Panc1 (cell line): ENCODE measurements around the gene SLC16A11. TPM values are rescaled to one million over a fixed set of nuclear protein-coding genes. Genes with fewer than 3 reads are reported as not detected.

Experiments used
- ATAC-seq: fragments of 200-7000 bp; cut with Tn5 transposase; 2 replicates; pipeline ENCODE4 v1.9.1; 2020; ENCODE audit warnings: mild to moderate bottlenecking, moderate library complexity
- BruUV-seq: library from RNA; stranded (reverse); fragments of 400-500 nt; replicated peaks from 2 replicates; lab custom pipeline; 2021; lab: Mats Ljungman, UMichigan
- CTCF ChIA-PET: fragments of 300-600 bp; sonication (Branson Sonifier 250); formaldehyde crosslinking; loops from one replicate; lab custom pipeline; 2022; ENCODE audit warnings: antibody characterized with exemption; lab: Charles Lee
- POLR2A ChIA-PET: fragments of 300-600 bp; sonication (Branson Sonifier 250); formaldehyde crosslinking; loops from one replicate; lab custom pipeline; 2022; ENCODE audit warnings: antibody characterized with exemption; lab: Charles Lee
- DNase-seq: peaks from one replicate; pipeline ENCODE4 v3.0.0-alpha.2; 2010; ENCODE audit warnings: low read depth, low spot score
- H3K27ac ChIP-seq: 2 replicates; pipeline ENCODE4 v1.5.1; 2011; ENCODE audit warnings: mild to moderate bottlenecking, low read length, inconsistent platforms
- H3K27me3 ChIP-seq: fragments of 200-500 bp; sonication (Bioruptor generic); 2 replicates; pipeline ENCODE4 v1.6.0; 2014; ENCODE audit warnings: low read length, inconsistent platforms; ENCODE audit not compliant: control insufficient read depth, insufficient read depth
- H3K36me3 ChIP-seq: fragments of 200-500 bp; sonication (Bioruptor generic); 2 replicates; pipeline ENCODE4 v1.5.1; 2014; ENCODE audit warnings: inconsistent platforms, mild to moderate bottlenecking, low read length, moderate library complexity; ENCODE audit not compliant: control insufficient read depth, insufficient read depth
- H3K4me1 ChIP-seq: 2 replicates; pipeline ENCODE4 v1.5.1; 2011; ENCODE audit warnings: inconsistent platforms, mild to moderate bottlenecking, low read length, moderate library complexity; ENCODE audit not compliant: control insufficient read depth, insufficient read depth
- H3K4me3 ChIP-seq, 2 experiments: 2 replicates each; pipeline ENCODE4 v1.5.1; 2011 to 2012; ENCODE audit warnings: low read depth in 2 of 2, low read length in 2 of 2, mild to moderate bottlenecking in 2 of 2, inconsistent platforms in 1 of 2, moderate library complexity in 1 of 2
- H3K9me3 ChIP-seq: fragments of 200-500 bp; sonication (Bioruptor generic); 2 replicates; pipeline ENCODE4 v1.5.1; 2014; ENCODE audit warnings: low read depth, mild to moderate bottlenecking, inconsistent platforms, low read length, moderate library complexity; ENCODE audit not compliant: control insufficient read depth, insufficient read depth
- POLR2AphosphoS5 ChIP-seq: IDR thresholded peaks from 2 replicates; pipeline ENCODE4 v1.6.1; 2012; ENCODE audit warnings: mild to moderate bottlenecking, low read depth, low read length, moderate library complexity
- SIN3A ChIP-seq: IDR thresholded peaks from 2 replicates; pipeline ENCODE4 v1.6.1; 2012; ENCODE audit warnings: low read depth, mild to moderate bottlenecking, low read length, moderate library complexity, borderline replicate concordance; ENCODE audit not compliant: insufficient read depth
- TCF7L2 ChIP-seq: IDR thresholded peaks from 2 replicates; pipeline ENCODE4 v1.6.1; 2011; ENCODE audit warnings: mild to moderate bottlenecking, low read depth, low read length, inconsistent platforms
- in situ Hi-C: cut with HindIII; loops from 2 replicates; pipeline ENCODE4 v1.10.0; 2016; ENCODE audit warnings: low sequenced_read_pairs, low pct_unique_long_range_greater_than_20kb
- intact Hi-C: fragments of 100-400 bp; cut with micrococcal nuclease; formaldehyde crosslinking; loops from one replicate; pipeline ENCODE4 v1.10.0; 2022; ENCODE audit not compliant: unreplicated experiment
- total RNA-seq: library from RNA; stranded (reverse); gene quantifications from one replicate; pipeline ENCODE4 v1.2.1, GENCODE V29; 2021; ENCODE audit not compliant: unreplicated experiment
- TF ChIP-seq, protein P1 (sequence below), 2 experiments: IDR thresholded peaks; 2 replicates each; pipeline ENCODE4 v1.6.1; 2011 to 2012; ENCODE audit warnings: low read depth in 2 of 2, control low read depth in 1 of 2, low read length in 1 of 2, mild to moderate bottlenecking in 1 of 2, moderate library complexity in 1 of 2; ENCODE audit not compliant: insufficient read depth in 1 of 2
- TF ChIP-seq, protein P2 (sequence below): fragments of 450-650 bp; IDR thresholded peaks from 2 replicates; pipeline ENCODE4 v1.5.1; 2017; ENCODE audit warnings: mild to moderate bottlenecking

The SLC16A11 gene
- total RNA-seq, 1 experiment from 2014 or later, result not detected

DNA sequence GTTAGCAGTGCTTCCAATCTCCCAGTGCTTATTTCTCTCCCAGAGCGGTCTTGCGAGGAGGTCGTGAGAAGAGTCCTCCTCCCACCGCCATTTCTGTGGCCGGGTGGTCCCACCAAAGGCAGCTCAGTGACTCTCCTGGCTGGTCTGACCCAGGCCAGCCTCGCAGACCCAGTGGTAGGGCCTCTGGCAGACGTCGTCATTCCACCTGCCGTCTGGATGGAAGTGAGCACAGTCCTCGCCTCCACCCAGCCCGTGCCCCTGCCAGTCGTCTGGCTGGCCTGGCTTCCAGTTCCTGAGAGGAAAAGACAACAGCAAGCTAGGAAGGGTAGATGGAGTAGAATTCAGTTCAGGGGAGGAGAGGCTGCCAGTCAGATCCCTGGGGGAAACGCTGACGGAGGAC, 31.0 kb upstream of the SLC16A11 start:
- no TSS peak for BruUV-seq
- intact Hi-C loops, result no loop called here
- Histone ChIP-seq H3K27ac (no peak overlapping the region), H3K9me3 (no peaks in the 10 kb centered on the region), H3K27me3 (no peaks in the 10 kb centered on the region), H3K36me3 (no peaks in the 10 kb centered on the region), H3K4me3 (no peak overlapping the region), H3K4me1 (no peaks in the 10 kb centered on the region)
- DNase-seq (no peak), ATAC-seq (no peak)
- POLR2A ChIA-PET, result no interaction called here
- TF ChIP-seq SIN3A (no peak), POLR2AphosphoS5 (no peak), TCF7L2 (no peak)
- TF ChIP-seq, protein P1, sequence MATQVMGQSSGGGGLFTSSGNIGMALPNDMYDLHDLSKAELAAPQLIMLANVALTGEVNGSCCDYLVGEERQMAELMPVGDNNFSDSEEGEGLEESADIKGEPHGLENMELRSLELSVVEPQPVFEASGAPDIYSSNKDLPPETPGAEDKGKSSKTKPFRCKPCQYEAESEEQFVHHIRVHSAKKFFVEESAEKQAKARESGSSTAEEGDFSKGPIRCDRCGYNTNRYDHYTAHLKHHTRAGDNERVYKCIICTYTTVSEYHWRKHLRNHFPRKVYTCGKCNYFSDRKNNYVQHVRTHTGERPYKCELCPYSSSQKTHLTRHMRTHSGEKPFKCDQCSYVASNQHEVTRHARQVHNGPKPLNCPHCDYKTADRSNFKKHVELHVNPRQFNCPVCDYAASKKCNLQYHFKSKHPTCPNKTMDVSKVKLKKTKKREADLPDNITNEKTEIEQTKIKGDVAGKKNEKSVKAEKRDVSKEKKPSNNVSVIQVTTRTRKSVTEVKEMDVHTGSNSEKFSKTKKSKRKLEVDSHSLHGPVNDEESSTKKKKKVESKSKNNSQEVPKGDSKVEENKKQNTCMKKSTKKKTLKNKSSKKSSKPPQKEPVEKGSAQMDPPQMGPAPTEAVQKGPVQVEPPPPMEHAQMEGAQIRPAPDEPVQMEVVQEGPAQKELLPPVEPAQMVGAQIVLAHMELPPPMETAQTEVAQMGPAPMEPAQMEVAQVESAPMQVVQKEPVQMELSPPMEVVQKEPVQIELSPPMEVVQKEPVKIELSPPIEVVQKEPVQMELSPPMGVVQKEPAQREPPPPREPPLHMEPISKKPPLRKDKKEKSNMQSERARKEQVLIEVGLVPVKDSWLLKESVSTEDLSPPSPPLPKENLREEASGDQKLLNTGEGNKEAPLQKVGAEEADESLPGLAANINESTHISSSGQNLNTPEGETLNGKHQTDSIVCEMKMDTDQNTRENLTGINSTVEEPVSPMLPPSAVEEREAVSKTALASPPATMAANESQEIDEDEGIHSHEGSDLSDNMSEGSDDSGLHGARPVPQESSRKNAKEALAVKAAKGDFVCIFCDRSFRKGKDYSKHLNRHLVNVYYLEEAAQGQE (IDR thresholded peaks at IDR 0.05; ENCODE audit: insufficient read depth in 1 of 2, low read depth in 2 of 2, low read length in 1 of 2), result no peak
- TF ChIP-seq, protein P2, sequence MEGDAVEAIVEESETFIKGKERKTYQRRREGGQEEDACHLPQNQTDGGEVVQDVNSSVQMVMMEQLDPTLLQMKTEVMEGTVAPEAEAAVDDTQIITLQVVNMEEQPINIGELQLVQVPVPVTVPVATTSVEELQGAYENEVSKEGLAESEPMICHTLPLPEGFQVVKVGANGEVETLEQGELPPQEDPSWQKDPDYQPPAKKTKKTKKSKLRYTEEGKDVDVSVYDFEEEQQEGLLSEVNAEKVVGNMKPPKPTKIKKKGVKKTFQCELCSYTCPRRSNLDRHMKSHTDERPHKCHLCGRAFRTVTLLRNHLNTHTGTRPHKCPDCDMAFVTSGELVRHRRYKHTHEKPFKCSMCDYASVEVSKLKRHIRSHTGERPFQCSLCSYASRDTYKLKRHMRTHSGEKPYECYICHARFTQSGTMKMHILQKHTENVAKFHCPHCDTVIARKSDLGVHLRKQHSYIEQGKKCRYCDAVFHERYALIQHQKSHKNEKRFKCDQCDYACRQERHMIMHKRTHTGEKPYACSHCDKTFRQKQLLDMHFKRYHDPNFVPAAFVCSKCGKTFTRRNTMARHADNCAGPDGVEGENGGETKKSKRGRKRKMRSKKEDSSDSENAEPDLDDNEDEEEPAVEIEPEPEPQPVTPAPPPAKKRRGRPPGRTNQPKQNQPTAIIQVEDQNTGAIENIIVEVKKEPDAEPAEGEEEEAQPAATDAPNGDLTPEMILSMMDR, result no peak
- CTCF ChIA-PET, result interaction anchor here (0.5 kb wide), 1 partner anchor 68 kb away, joined by 3 read pairs; no protein-coding TSS in a partner anchor
- in situ Hi-C loops, result no loop called here

DNA sequence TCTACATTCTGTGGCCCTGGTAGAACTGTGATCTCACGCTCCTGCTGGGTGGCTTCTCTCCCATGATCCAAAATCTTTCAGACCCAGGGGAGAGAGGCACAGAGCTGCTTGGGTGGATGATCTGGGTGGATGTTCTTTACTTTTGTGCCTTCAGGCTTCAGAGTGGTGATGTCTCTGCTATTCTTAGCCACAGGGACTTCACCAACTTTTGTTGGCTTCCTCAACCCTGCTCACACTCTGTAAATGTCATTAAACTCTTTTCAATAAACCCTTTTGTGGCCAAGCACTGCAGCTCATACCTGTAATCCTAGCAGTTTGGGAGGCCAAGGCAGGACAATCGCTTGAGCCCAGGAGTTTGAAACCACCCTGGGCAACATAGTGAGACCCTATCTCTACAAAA, 28.5 kb upstream of the SLC16A11 start:
- CTCF ChIA-PET, result interaction anchor here (0.5 kb wide), 1 partner anchor 129 kb away, joined by 3 read pairs; no protein-coding TSS in a partner anchor
- BruUV-seq, result no TSS peak

More for the DNA sequence above, 28.5 kb upstream of the SLC16A11 start:
- ATAC-seq (no peak), DNase-seq (no peak)
- in situ Hi-C loops, result no loop called here
- H3K27ac ChIP-seq, result no peak overlapping the region
- H3K27me3 ChIP-seq, result no peaks in the 10 kb centered on the region
- H3K36me3 ChIP-seq, result no peaks in the 10 kb centered on the region
- H3K9me3 ChIP-seq, result no peaks in the 10 kb centered on the region
- POLR2A ChIA-PET, result no interaction called here
- H3K4me1 ChIP-seq, result no peaks in the 10 kb centered on the region
- intact Hi-C loops, result no loop called here
- H3K4me3 ChIP-seq, result no peak overlapping the region
- TF ChIP-seq, protein P2, result no peak
- TF ChIP-seq, protein P1 (IDR thresholded peaks at IDR 0.05; ENCODE audit: insufficient read depth in 1 of 2, low read depth in 2 of 2, low read length in 1 of 2), result no peak
- TF ChIP-seq POLR2AphosphoS5, result no peak
- TF ChIP-seq SIN3A, result no peak
- TF ChIP-seq TCF7L2, result no peak
